ENCODE measurements around the gene UBAC2. TPM values are rescaled to one million over a fixed set of nuclear protein-coding genes. Genes with fewer than 3 reads are reported as not detected.

UBAC2 gene
- polyA plus RNA-seq, 1 experiment: 71.4 TPM

DNA sequence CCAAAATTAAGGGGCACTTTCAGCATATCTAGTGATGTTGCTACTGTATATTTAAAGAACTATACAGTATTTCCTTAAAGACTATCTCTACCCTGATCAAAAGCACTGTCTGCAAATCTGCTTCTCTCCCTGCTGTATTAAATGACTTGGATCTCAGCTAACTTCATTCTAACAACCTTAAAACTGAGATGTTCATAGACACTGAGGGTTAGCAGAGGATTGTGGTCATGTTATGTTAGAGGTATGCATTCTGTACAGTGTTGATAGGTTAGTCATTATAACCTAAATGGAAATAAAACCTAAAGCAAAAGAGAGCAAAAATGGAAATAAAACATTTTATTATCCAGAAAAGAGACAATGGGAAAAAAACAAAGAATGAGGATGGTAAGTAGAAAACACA is 96.7 kb downstream of the UBAC2 start:
- POLR2A ChIA-PET: no interaction called here
- CTCF ChIA-PET: interaction anchor here (1.0 to 2.8 kb wide), 2 partner anchors 31 to 140 kb away, joined by 4 to 21 read pairs; no protein-coding TSS in a partner anchor
- Histone ChIP-seq H3K4me3 (ENCODE audit: low read depth, low read length) (no peak overlapping the region), H3K9me3 (ENCODE audit: control insufficient read depth, insufficient read depth, low read length) (no peaks in the 10 kb centered on the region), H3K27me3 (ENCODE audit: control insufficient read depth, insufficient read depth, low read length) (no peaks in the 10 kb centered on the region), H3K27ac (ENCODE audit: low read depth, low read length) (no peak overlapping the region)
- DNase-seq (ENCODE audit: low read depth, low spot score): no peak
- TF ChIP-seq, protein P1, sequence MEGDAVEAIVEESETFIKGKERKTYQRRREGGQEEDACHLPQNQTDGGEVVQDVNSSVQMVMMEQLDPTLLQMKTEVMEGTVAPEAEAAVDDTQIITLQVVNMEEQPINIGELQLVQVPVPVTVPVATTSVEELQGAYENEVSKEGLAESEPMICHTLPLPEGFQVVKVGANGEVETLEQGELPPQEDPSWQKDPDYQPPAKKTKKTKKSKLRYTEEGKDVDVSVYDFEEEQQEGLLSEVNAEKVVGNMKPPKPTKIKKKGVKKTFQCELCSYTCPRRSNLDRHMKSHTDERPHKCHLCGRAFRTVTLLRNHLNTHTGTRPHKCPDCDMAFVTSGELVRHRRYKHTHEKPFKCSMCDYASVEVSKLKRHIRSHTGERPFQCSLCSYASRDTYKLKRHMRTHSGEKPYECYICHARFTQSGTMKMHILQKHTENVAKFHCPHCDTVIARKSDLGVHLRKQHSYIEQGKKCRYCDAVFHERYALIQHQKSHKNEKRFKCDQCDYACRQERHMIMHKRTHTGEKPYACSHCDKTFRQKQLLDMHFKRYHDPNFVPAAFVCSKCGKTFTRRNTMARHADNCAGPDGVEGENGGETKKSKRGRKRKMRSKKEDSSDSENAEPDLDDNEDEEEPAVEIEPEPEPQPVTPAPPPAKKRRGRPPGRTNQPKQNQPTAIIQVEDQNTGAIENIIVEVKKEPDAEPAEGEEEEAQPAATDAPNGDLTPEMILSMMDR (IDR thresholded peaks at IDR 0.05; ENCODE audit: low read depth, low read length): no peak

DNA sequence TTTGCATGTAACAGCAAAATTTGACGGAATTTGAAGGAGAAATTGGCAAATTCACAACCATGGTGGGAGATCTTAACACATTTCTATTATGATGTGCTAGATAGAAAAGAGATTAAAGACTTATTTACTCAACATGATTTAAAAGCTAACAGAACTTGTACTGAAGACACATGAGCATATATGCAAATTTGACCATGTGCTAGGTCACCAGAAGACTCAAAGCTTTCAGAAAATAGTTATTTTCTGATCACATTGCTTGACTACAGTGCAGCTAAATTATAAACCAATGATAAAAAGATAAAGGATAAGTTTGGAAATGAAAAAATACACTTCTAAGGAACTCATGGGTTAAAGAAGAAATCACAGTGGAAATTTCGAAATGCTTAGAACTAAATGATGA is 97.4 kb downstream of the UBAC2 start:
- Histone ChIP-seq H3K27me3 (ENCODE audit: control insufficient read depth, insufficient read depth, low read length) (no peaks in the 10 kb centered on the region), H3K27ac (ENCODE audit: low read depth, low read length) (no peak overlapping the region), H3K4me3 (ENCODE audit: low read depth, low read length) (no peak overlapping the region), H3K9me3 (ENCODE audit: control insufficient read depth, insufficient read depth, low read length) (no peaks in the 10 kb centered on the region)
- ChIA-PET CTCF (interaction anchor here (1.3 to 2.8 kb wide), 3 partner anchors 28 to 139 kb away, joined by 4 to 21 read pairs (median 6); no protein-coding TSS in a partner anchor), POLR2A (no interaction called here)
- TF ChIP-seq, protein P1 (IDR thresholded peaks at IDR 0.05; ENCODE audit: low read depth, low read length): no peak
- DNase-seq (ENCODE audit: low read depth, low spot score): no peak

DNA sequence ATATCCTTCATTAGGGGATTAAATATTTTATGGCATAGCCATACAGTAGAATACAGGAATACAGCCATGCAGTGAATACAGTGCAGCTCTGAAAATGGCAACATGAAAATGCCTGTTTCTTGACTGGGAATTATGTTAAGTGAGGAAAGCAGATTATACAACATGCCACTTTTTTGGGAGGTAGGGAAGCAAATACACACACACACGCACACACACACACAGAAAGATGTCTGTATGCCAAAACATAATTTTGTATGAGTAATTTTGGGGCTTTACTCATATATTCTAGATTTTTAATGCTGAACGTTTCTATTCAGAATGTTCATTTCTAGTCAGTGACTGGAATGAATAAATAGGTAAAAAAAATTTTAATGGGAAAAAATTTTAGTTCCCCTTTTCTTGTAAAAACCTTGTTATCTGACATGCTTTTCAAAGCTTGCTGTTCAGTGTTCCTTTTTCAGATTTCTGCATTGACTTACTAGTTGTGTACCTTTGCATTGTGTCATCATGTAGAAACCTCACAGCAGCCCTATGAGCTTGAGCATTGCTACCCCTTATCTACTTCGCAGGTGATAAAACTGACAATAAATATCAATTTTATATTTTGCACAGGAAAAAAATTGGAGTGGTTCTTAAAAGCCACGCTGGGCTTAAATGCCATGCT is 98.7 kb downstream of the UBAC2 start:
- ChIA-PET CTCF (interaction anchor here (1.5 kb wide), 1 partner anchor 33 kb away, joined by 4 read pairs; no protein-coding TSS in a partner anchor), POLR2A (interaction anchor here (0.6 kb wide), 1 partner anchor 22 kb away, joined by 6 read pairs; no protein-coding TSS in a partner anchor)
- TF ChIP-seq, protein P1 (IDR thresholded peaks at IDR 0.05; ENCODE audit: low read depth, low read length): no peak
- no peak for DNase-seq (ENCODE audit: low read depth, low spot score)
- no peak overlapping the region for H3K27ac ChIP-seq (ENCODE audit: low read depth, low read length)
- no peak overlapping the region for H3K4me3 ChIP-seq (ENCODE audit: low read depth, low read length)
- H3K27me3 ChIP-seq (ENCODE audit: control insufficient read depth, insufficient read depth, low read length): no peaks in the 10 kb centered on the region
- H3K9me3 ChIP-seq (ENCODE audit: control insufficient read depth, insufficient read depth, low read length): no peaks in the 10 kb centered on the region

DNA sequence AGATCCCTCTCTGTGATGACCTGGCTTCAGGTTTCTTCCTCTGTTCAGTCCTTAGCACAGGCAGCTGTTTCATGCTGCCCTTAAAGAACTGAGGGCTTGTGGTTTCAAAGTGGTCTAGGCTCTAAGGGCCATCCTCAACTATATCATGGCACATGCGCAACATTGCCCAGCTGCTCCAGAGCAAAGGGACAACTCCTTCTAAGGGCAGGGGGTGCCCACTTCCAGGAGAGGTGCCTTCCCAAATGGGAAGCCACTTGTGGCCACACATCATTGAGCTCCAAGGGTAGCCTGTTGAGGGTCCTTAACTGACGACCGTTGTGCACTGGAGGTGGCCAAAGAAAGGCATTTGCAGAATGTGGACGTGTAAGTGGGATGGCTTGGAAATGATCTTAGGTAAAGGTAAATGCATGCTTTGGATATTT is 99.3 kb downstream of the UBAC2 start:
- Histone ChIP-seq H3K4me3 (ENCODE audit: low read depth, low read length) (no peak overlapping the region), H3K27me3 (ENCODE audit: control insufficient read depth, insufficient read depth, low read length) (no peaks in the 10 kb centered on the region), H3K27ac (ENCODE audit: low read depth, low read length) (no peak overlapping the region), H3K9me3 (ENCODE audit: control insufficient read depth, insufficient read depth, low read length) (no peaks in the 10 kb centered on the region)
- no peak for DNase-seq (ENCODE audit: low read depth, low spot score)
- TF ChIP-seq, protein P1 (IDR thresholded peaks at IDR 0.05; ENCODE audit: low read depth, low read length): no peak
- CTCF ChIA-PET: no interaction called here
- POLR2A ChIA-PET: interaction anchor here (0.6 kb wide), 1 partner anchor 21 kb away, joined by 6 read pairs; no protein-coding TSS in a partner anchor

DNA sequence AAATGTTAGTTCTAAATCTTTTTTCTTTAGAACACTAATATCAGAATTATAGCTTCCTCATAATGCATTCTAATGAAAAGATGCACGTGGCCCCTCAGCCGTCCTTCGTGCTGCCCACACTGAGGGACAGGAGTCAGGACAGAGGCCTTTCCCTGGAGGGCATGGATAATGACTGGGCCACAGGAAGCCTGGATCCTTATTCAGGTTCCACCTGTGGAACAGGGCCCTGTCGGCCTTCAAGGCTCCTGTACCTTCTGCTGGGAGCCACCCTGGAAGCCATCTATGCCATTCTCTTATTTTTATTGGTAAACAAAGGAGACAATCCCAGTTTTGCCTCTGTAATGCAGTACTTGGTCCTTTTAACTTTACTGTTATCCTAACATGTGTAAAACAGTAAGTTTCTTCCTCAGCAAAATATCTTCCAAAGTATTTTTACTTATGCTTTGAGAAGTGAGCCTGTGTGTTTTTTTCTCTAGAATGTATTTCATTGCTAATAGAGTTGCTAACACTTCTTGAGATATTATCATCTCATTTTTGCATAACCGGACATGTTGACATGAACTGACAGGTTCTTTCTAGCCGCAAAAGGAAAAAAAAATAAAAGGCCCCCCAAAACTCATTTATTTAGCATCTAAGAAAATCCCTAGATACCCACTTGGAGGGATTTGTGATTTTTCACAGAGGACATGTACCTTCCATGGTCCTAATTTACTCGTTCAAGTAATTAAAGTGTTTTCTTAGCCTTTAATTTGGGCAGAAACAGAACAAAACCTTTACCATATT is 100.6 kb downstream of the UBAC2 start:
- TF ChIP-seq, protein P1 (IDR thresholded peaks at IDR 0.05; ENCODE audit: low read depth, low read length): no peak
- H3K4me3 ChIP-seq (ENCODE audit: low read depth, low read length): no peak overlapping the region
- H3K27me3 ChIP-seq (ENCODE audit: control insufficient read depth, insufficient read depth, low read length): no peaks in the 10 kb centered on the region
- POLR2A ChIA-PET: no interaction called here
- DNase-seq (ENCODE audit: low read depth, low spot score): no peak
- no peaks in the 10 kb centered on the region for H3K9me3 ChIP-seq (ENCODE audit: control insufficient read depth, insufficient read depth, low read length)
- H3K27ac ChIP-seq (ENCODE audit: low read depth, low read length): no peak overlapping the region
- CTCF ChIA-PET: interaction anchor here (1.0 to 3.2 kb wide), 3 partner anchors 31 to 136 kb away, joined by 3 to 12 read pairs (median 7); no protein-coding TSS in a partner anchor

Data from AG04450 (cell line).